Thyroid gland (tissue), 4 donors: ENCODE results near the gene PTPRC.

Experiments
- CTCF ChIP-seq, 6 experiments: fragments of 200-600 bp in 3 of 6; fragments of 450-650 bp in 3 of 6; sonication (generic) in 3 of 6; IDR thresholded peaks; one replicate each; pipeline ENCODE4 v1.5.1; 2016 to 2019; ENCODE audit warnings: antibody characterized with exemption in 6 of 6, mild to moderate bottlenecking in 2 of 6, inconsistent platforms in 1 of 6, moderate library complexity in 1 of 6
- POLR2A ChIP-seq, 2 donors: fragments of 450-650 bp; IDR thresholded peaks; one replicate each; pipeline ENCODE4 v1.6.1; 2017; ENCODE audit warnings: antibody characterized with exemption in 2 of 2, mild to moderate bottlenecking in 2 of 2, moderate library complexity in 1 of 2

DNA sequence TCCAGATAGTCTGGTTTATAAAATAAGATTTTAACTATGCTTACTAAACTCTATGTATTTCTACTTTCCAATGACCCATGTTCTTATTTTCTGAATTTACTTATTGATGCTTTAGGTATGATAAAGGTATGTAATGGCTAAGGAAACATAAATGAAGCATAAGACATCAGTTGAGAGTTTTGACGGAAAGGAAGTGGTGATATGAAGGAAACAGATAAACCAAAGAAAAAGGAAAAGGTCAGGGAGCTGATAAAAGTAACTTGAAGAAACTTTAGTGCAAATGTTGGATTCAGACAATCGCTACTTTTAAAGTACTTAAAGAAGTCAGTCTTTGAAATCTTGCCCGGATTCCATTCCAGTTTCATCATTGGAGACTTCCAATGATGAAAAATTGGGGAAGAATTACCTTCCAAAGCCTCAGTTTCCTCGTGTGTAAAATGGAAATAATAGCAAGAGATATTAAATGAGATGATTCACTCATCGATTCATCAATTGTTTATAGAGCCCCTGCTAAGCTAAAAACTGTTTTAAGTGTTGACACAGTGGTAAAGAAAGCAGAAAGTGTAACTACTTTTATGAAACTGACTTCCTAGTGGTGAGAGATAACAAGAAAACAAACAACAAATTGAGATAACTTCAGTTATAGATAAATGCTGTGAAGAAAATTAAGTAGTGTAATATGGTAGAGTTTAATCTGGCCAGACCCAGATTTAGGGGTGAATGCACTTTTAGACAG is 10.6 kb downstream of the PTPRC start:
- TF ChIP-seq CTCF (IDR thresholded peaks at IDR 0.05) (no peak), POLR2A (IDR thresholded peaks at IDR 0.05) (no peak)
